Astrocyte (in vitro differentiated cells and primary cell): ENCODE data around the gene APOBEC4. TPM values are rescaled to one million over a fixed set of nuclear protein-coding genes. Genes with fewer than 3 reads are reported as not detected.
A peak's percentile ranks its signal among the peaks of the same experiment; 100 is the strongest.

Experiments
- DNase-seq: peaks from one replicate; pipeline ENCODE4 v3.0.0-alpha.2; 2010; ENCODE audit warnings: low read depth
- FAIRE-seq: peaks from 2 replicates; lab custom pipeline; 2011; peaks lifted over from hg19 to GRCh38; lab: Jason Lieb, UNC
- H2AFZ ChIP-seq: 2 replicates; pipeline ENCODE4 v1.6.0; 2012; ENCODE audit warnings: low read depth, low read length, inconsistent platforms
- H3K27ac ChIP-seq: 2 replicates; pipeline ENCODE4 v1.5.1; 2011; ENCODE audit warnings: low read depth, low read length, inconsistent platforms
- H3K27me3 ChIP-seq: 2 replicates; pipeline ENCODE4 v1.6.0; 2011; ENCODE audit warnings: low read length, inconsistent platforms; ENCODE audit not compliant: insufficient read depth
- H3K36me3 ChIP-seq: 2 replicates; pipeline ENCODE4 v1.5.1; 2011; ENCODE audit warnings: low read length, inconsistent platforms; ENCODE audit not compliant: insufficient read depth
- H3K4me1 ChIP-seq: 2 replicates; pipeline ENCODE4 v1.5.1; 2011; ENCODE audit warnings: low read length, inconsistent platforms; ENCODE audit not compliant: insufficient read depth
- H3K4me2 ChIP-seq: 2 replicates; pipeline ENCODE4 v1.6.0; 2012; ENCODE audit warnings: low read length, inconsistent platforms
- H3K4me3 ChIP-seq: 2 replicates; pipeline ENCODE4 v1.5.1; 2011; ENCODE audit warnings: low read depth, mild to moderate bottlenecking, low read length, inconsistent platforms; ENCODE audit not compliant: insufficient read depth
- H3K79me2 ChIP-seq: 2 replicates; pipeline ENCODE4 v1.6.0; 2012; ENCODE audit warnings: mild to moderate bottlenecking, low read length, inconsistent platforms; ENCODE audit not compliant: insufficient read depth
- H3K9ac ChIP-seq: 2 replicates; pipeline ENCODE4 v1.6.0; 2012; ENCODE audit warnings: mild to moderate bottlenecking, low read length, inconsistent platforms
- H3K9me3 ChIP-seq: 2 replicates; pipeline ENCODE4 v1.5.1; 2012; ENCODE audit warnings: low read depth, mild to moderate bottlenecking, low read length, inconsistent platforms; ENCODE audit not compliant: insufficient read depth
- H4K20me1 ChIP-seq: 2 replicates; pipeline ENCODE4 v1.6.0; 2012; ENCODE audit warnings: low read length, inconsistent platforms; ENCODE audit not compliant: insufficient read depth
- H3K27ac Mint-ChIP-seq: one replicate; pipeline ENCODE4 v1.8.0; 2021; ENCODE audit warnings: mild to moderate bottlenecking, mixed read lengths; ENCODE audit not compliant: unreplicated experiment
- H3K27me3 Mint-ChIP-seq: one replicate; pipeline ENCODE4 v1.8.0; 2021; ENCODE audit warnings: low read depth, mixed read lengths; ENCODE audit not compliant: unreplicated experiment
- H3K36me3 Mint-ChIP-seq: one replicate; pipeline ENCODE4 v1.8.0; 2021; ENCODE audit warnings: low read depth, mixed read lengths; ENCODE audit not compliant: unreplicated experiment
- H3K4me1 Mint-ChIP-seq: one replicate; pipeline ENCODE4 v1.8.0; 2021; ENCODE audit warnings: low read depth, mixed read lengths; ENCODE audit not compliant: unreplicated experiment
- H3K4me3 Mint-ChIP-seq: one replicate; pipeline ENCODE4 v1.8.0; 2021; ENCODE audit warnings: mild to moderate bottlenecking, moderate library complexity, mixed read lengths; ENCODE audit not compliant: unreplicated experiment
- H3K9me3 Mint-ChIP-seq: one replicate; pipeline ENCODE4 v1.8.0; 2021; ENCODE audit warnings: mild to moderate bottlenecking, mixed read lengths; ENCODE audit not compliant: unreplicated experiment
- CTCF ChIP-seq: IDR thresholded peaks from 2 replicates; pipeline ENCODE4 v1.5.1; 2011; ENCODE audit warnings: low read depth, mild to moderate bottlenecking, inconsistent platforms, low read length, moderate library complexity; ENCODE audit not compliant: insufficient read depth
- EZH2 ChIP-seq: IDR thresholded peaks from 2 replicates; pipeline ENCODE4 v1.6.1; 2012; ENCODE audit warnings: mild to moderate bottlenecking, low read length, inconsistent platforms; ENCODE audit not compliant: insufficient read depth
- total RNA-seq: library from RNA; stranded (reverse); gene quantifications from 2 replicates; pipeline ENCODE4 v1.2.1, GENCODE V29; 2021

APOBEC4 gene
- total RNA-seq, 1 donor from 2014 or later = not detected

GRCh38 chr1:183607322-183607980 is 45.7 kb downstream of the APOBEC4 start:
- FAIRE-seq (no peak), DNase-seq (no peak)
- Histone ChIP-seq H3K36me3 (no peaks in the 10 kb centered on the region), H3K4me3 (no peak overlapping the region), H3K27me3 (no peaks in the 10 kb centered on the region), H3K27ac (peak overlapping the region; percentile 77), H3K4me2 (peak overlapping the region; percentile 51), H2AFZ (no peak overlapping the region), H3K9me3 (no peaks in the 10 kb centered on the region), H4K20me1 (no peaks in the 10 kb centered on the region), H3K4me1 (peaks cover 42% of the 10 kb centered on the region), H3K9ac (peak overlapping the region; percentile 49), H3K79me2 (no peaks in the 10 kb centered on the region)
- H3K4me3 Mint-ChIP-seq = no peak overlapping the region
- H3K9me3 Mint-ChIP-seq = peaks cover 1% of the 10 kb centered on the region
- peak overlapping the region; percentile 99 for H3K27ac Mint-ChIP-seq
- peaks cover 6% of the 10 kb centered on the region for H3K27me3 Mint-ChIP-seq
- TF ChIP-seq EZH2 (no peak), CTCF (no peak)
- no peaks in the 10 kb centered on the region for H3K36me3 Mint-ChIP-seq
- peaks cover 30% of the 10 kb centered on the region for H3K4me1 Mint-ChIP-seq

GRCh38 chr1:183605904-183606303 is 47.2 kb downstream of the APOBEC4 start:
- Histone ChIP-seq H3K27me3 (no peaks in the 10 kb centered on the region), H3K9ac (no peak overlapping the region), H3K4me1 (peaks cover 42% of the 10 kb centered on the region), H3K79me2 (no peaks in the 10 kb centered on the region), H4K20me1 (no peaks in the 10 kb centered on the region), H3K4me2 (no peak overlapping the region), H3K9me3 (no peaks in the 10 kb centered on the region), H2AFZ (no peak overlapping the region), H3K27ac (no peak overlapping the region), H3K36me3 (no peaks in the 10 kb centered on the region), H3K4me3 (no peak overlapping the region)
- no peak overlapping the region for H3K27ac Mint-ChIP-seq
- no peaks in the 10 kb centered on the region for H3K36me3 Mint-ChIP-seq
- DNase-seq = no peak
- peaks cover 7% of the 10 kb centered on the region for H3K27me3 Mint-ChIP-seq
- peaks cover 30% of the 10 kb centered on the region for H3K4me1 Mint-ChIP-seq
- FAIRE-seq = no peak
- H3K9me3 Mint-ChIP-seq = peaks cover 1% of the 10 kb centered on the region
- TF ChIP-seq CTCF (no peak), EZH2 (no peak)
- H3K4me3 Mint-ChIP-seq = no peak overlapping the region

GRCh38 chr1:183604815-183605214 is 48.3 kb downstream of the APOBEC4 start:
- Histone ChIP-seq H3K9ac (no peak overlapping the region), H3K4me1 (peaks cover 38% of the 10 kb centered on the region), H3K4me3 (no peak overlapping the region), H3K4me2 (peak overlapping the region; percentile 75), H2AFZ (no peak overlapping the region), H3K36me3 (no peaks in the 10 kb centered on the region), H3K27me3 (no peaks in the 10 kb centered on the region), H3K9me3 (no peaks in the 10 kb centered on the region), H3K27ac (no peak overlapping the region), H3K79me2 (no peaks in the 10 kb centered on the region), H4K20me1 (no peaks in the 10 kb centered on the region)
- Mint-ChIP-seq H3K9me3 (peaks cover 1% of the 10 kb centered on the region), H3K4me3 (no peak overlapping the region), H3K36me3 (no peaks in the 10 kb centered on the region), H3K27me3 (peaks cover 10% of the 10 kb centered on the region), H3K4me1 (peaks cover 26% of the 10 kb centered on the region), H3K27ac (peak overlapping the region; percentile 71)
- TF ChIP-seq CTCF = no peak
- TF ChIP-seq EZH2 = no peak
- no peak for DNase-seq
- FAIRE-seq = no peak
